AG04450 (cell line): ENCODE measurements around the gene MEX3B. TPM values are rescaled to one million over a fixed set of nuclear protein-coding genes. Genes with fewer than 3 reads are reported as not detected.
"Not testable (repeated sequence)": the region's sequence is repeated elsewhere in the genome, so short reads cannot be mapped to it uniquely, and the experiment has no call there.

Experiments used
- CTCF ChIA-PET: fragments of 300-600, 350-600 bp; formaldehyde crosslinking; extraction: SDS; loops from one replicate; lab custom pipeline; 2022; ENCODE audit warnings: antibody characterized with exemption, inconsistent platforms; lab: Charles Lee
- POLR2A ChIA-PET: fragments of 350-600 bp; formaldehyde crosslinking; extraction: SDS; loops from one replicate; lab custom pipeline; 2021; ENCODE audit warnings: antibody characterized with exemption, inconsistent platforms; lab: Yijun Ruan, JAX
- DNase-seq: peaks from one replicate; pipeline ENCODE4 v3.0.0-alpha.2; 2011; ENCODE audit warnings: low read depth, low spot score
- H3K27ac ChIP-seq: one replicate; pipeline ENCODE4 v1.5.1; 2012; ENCODE audit warnings: low read depth, low read length, control low read depth
- H3K27me3 ChIP-seq: one replicate; pipeline ENCODE4 v1.6.0; 2012; ENCODE audit warnings: low read length; ENCODE audit not compliant: control insufficient read depth, insufficient read depth
- H3K4me3 ChIP-seq: 2 replicates; pipeline ENCODE4 v1.5.1; 2011; ENCODE audit warnings: mild to moderate bottlenecking, low read depth, low read length, control low read depth
- H3K9me3 ChIP-seq: 2 replicates; pipeline ENCODE4 v1.5.1; 2012; ENCODE audit warnings: low read length; ENCODE audit not compliant: control insufficient read depth, insufficient read depth
- CTCF ChIP-seq: IDR thresholded peaks from 2 replicates; pipeline ENCODE4 v1.5.1; 2011; ENCODE audit warnings: low read depth, low read length, control low read depth, inconsistent platforms
- polyA plus RNA-seq: library from polyadenylated mRNA; depleted of rRNA; stranded (reverse); fragments of >200 nt; gene quantifications from 2 replicates; pipeline ENCODE4 v1.2.3, GENCODE V29; 2011

Gene MEX3B
- polyA plus RNA-seq, 1 experiment: 6.3 TPM

- Histone ChIP-seq H3K9me3 (no peaks in the 10 kb centered on the region; the same call in 1 of the 2 replicates), H3K27me3 (no peaks in the 10 kb centered on the region), H3K27ac (no peak overlapping the region), H3K4me3 (no peak overlapping the region)
- ChIA-PET CTCF (no interaction called here), POLR2A (no interaction called here)
- DNase-seq: no peak
- no peak for TF ChIP-seq CTCF
These were observed 9.4 kb downstream of the MEX3B start for GRCh38 chr15:82036461-82036860.

- ChIA-PET CTCF (no interaction called here), POLR2A (no interaction called here)
- DNase-seq: no peak
- no peak for TF ChIP-seq CTCF
- Histone ChIP-seq H3K9me3 (no peaks in the 10 kb centered on the region), H3K27me3 (peaks cover 2% of the 10 kb centered on the region), H3K27ac (no peak overlapping the region), H3K4me3 (no peak overlapping the region)
These were observed 13.9 kb downstream of the MEX3B start for GRCh38 chr15:82031871-82032270.

- no peak for TF ChIP-seq CTCF
- Histone ChIP-seq H3K27ac (no peak overlapping the region), H3K27me3 (peaks cover 2% of the 10 kb centered on the region), H3K4me3 (no peak overlapping the region), H3K9me3 (no peaks in the 10 kb centered on the region)
- ChIA-PET CTCF (no interaction called here), POLR2A (no interaction called here)
- no peak for DNase-seq
These were observed 15.6 kb downstream of the MEX3B start for GRCh38 chr15:82030176-82030575.

- POLR2A ChIA-PET, CTCF ChIA-PET, H3K4me3 ChIP-seq, DNase-seq, H3K27ac ChIP-seq, H3K27me3 ChIP-seq, H3K9me3 ChIP-seq: not testable (repeated sequence)
These were observed 17.7 kb downstream of the MEX3B start for GRCh38 chr15:82028163-82028562.

GRCh38 chr15:82021992-82022391, 23.8 kb downstream of the MEX3B start:
- H3K27ac ChIP-seq: no peak overlapping the region

More at GRCh38 chr15:82021992-82022391, 23.8 kb downstream of the MEX3B start:
- ChIA-PET CTCF (no interaction called here), POLR2A (interaction anchor here (0.9 kb wide), 2 partner anchors 24 to 144 kb away, joined by 5 to 7 read pairs; partner anchors contain the start of gene MEX3B)
- H3K9me3 ChIP-seq: no peaks in the 10 kb centered on the region
- no peak overlapping the region for H3K4me3 ChIP-seq
- peak; percentile 54 for DNase-seq
- TF ChIP-seq CTCF: no peak
- peaks cover 3% of the 10 kb centered on the region for H3K27me3 ChIP-seq
